ENCODE results near the gene SCRN1. TPM values are rescaled to one million over a fixed set of nuclear protein-coding genes. Genes with fewer than 3 reads are reported as not detected.

Gene SCRN1
- polyA plus RNA-seq, 1 donor = 68.3 TPM

Other genes starting within 250 kb of the SCRN1 start
- gene WIPF3, start 183.3 kb downstream of the SCRN1 start, polyA plus RNA-seq (ENCODE audit: insufficient read length) = 5.9 TPM
- gene FKBP14, start 36.9 kb upstream of the SCRN1 start, polyA plus RNA-seq (ENCODE audit: insufficient read length) = 24.3 TPM
- 21.2 TPM for gene PLEKHA8, start 38.6 kb upstream of the SCRN1 start, polyA plus RNA-seq (ENCODE audit: insufficient read length)
- gene MTURN, start 145.2 kb upstream of the SCRN1 start, polyA plus RNA-seq (ENCODE audit: insufficient read length) = 87.4 TPM

All from left kidney (tissue), 1 donor.